Measurements from ENCODE around the gene GLIS2. TPM values are rescaled to one million over a fixed set of nuclear protein-coding genes. Genes with fewer than 3 reads are reported as not detected.

The GLIS2 gene
- total and polyA plus RNA-seq, 2 of the 4 experiments (the other 2 are of a cell fraction): 0.36 to 8.4 TPM

- no peak for TF ChIP-seq POLR2A (IDR thresholded peaks at IDR 0.05; ENCODE audit: low read depth, low read length)
- no peak for TF ChIP-seq SMC3 (IDR thresholded peaks at IDR 0.05; ENCODE audit: low read depth, low read length)
- no peak for TF ChIP-seq CEBPB (IDR thresholded peaks at IDR 0.05; ENCODE audit: low read depth, low read length)
- TF ChIP-seq BHLHE40 (IDR thresholded peaks at IDR 0.05; ENCODE audit: low read depth, low read length): no peak
- no peak for TF ChIP-seq MXI1 (IDR thresholded peaks at IDR 0.05; ENCODE audit: borderline replicate concordance, low read depth, low read length)
Observed at GRCh38 chr16:4370151-4370550, 54.3 kb downstream of the GLIS2 start (continued).

- dilution Hi-C loops (cut with HindIII; ENCODE audit: low sequenced_read_pairs, unreplicated experiment): no loop called here
- peaks cover 27% of the 10 kb centered on the region for H3K9me1 ChIP-seq (ENCODE audit: insufficient read depth, low read length)
- no TSS peak for BruUV-seq (replicated peaks)
- peak overlapping the region; percentile 90 for H2AK5ac ChIP-seq (ENCODE audit: low read depth, low read length)
- DNase-seq: peak; percentile 93
- peak overlapping the region; percentile 66 for H3K4me2 ChIP-seq (ENCODE audit: low read depth, low read length)
- H2AK9ac ChIP-seq (replicated peaks; ENCODE audit: low read depth, low read length, poor library complexity): peak overlapping the region; percentile 96
- H3K79me1 ChIP-seq (ENCODE audit: low read depth in 1 of 2, low read length in 2 of 2): peaks cover 4 to 57% of the 10 kb centered on the region in 2 experiments; a peak in 3 of 4 replicates
- H3K23ac ChIP-seq (ENCODE audit: low read depth, low read length): peak overlapping the region; percentile 76; the same call in 1 of the 2 replicates
- ChIA-PET POLR2A (ENCODE audit: unreplicated experiment) (interaction anchor here (1.1 kb wide), 1 partner anchor 61 kb away, joined by 3 read pairs; no protein-coding TSS in a partner anchor), CTCF (interaction anchor here (0.6 to 1.5 kb wide), 2 partner anchors 39 to 91 kb away, joined by 3 read pairs; no protein-coding TSS in a partner anchor)
- peak overlapping the region; percentile 57 for H4K5ac ChIP-seq (ENCODE audit: low read depth, low read length)
- H3K27me3 ChIP-seq (ENCODE audit: control insufficient read depth, insufficient read depth, low read length): no peaks in the 10 kb centered on the region
- H3K4ac ChIP-seq (ENCODE audit: low read depth, low read length): peak overlapping the region; percentile 95
- peak overlapping the region; percentile 24 for H3K9ac ChIP-seq (ENCODE audit: low read depth, low read length)
- peaks cover 1% of the 10 kb centered on the region; the same call in 1 of the 2 replicates for H3K36me3 ChIP-seq (ENCODE audit: control insufficient read depth, insufficient read depth, low read length)
- H3K4me3 ChIP-seq (ENCODE audit: insufficient read depth, low read depth, low read length): no peak overlapping the region
- H2BK120ac ChIP-seq (ENCODE audit: low read depth, low read length): peak overlapping the region; percentile 90
- no CpG with 5 or more reads among the region's 14 CpGs for WGBS, 2 experiments (ENCODE audit: extremely low coverage in 2 of 2, insufficient read length in 1 of 2)
- peaks cover 35% of the 10 kb centered on the region for H3K4me1 ChIP-seq (ENCODE audit: control insufficient read depth, insufficient read depth, low read length)
- in situ Hi-C loops (cut with MboI; ENCODE audit: low sequenced_read_pairs): no loop called here
- H3K18ac ChIP-seq (ENCODE audit: low read depth, low read length): peak overlapping the region; percentile 81
- H2BK15ac ChIP-seq (ENCODE audit: low read depth, low read length): peak overlapping the region; percentile 64; the same call in 2 of the 3 replicates
- H2BK20ac ChIP-seq (ENCODE audit: low read depth, low read length): peak overlapping the region; percentile 86
- H4K91ac ChIP-seq (ENCODE audit: insufficient read depth, low read depth, low read length): peak overlapping the region; percentile 95
- peak overlapping the region; percentile 88 for H3K27ac ChIP-seq (ENCODE audit: insufficient read depth, low read length)
- peak overlapping the region; percentile 60 for H2AFZ ChIP-seq (replicated peaks; ENCODE audit: low read length, poor library complexity)
- H4K20me1 ChIP-seq (ENCODE audit: insufficient read depth, low read length): peaks cover 48% of the 10 kb centered on the region
- intact Hi-C loops (cut with micrococcal nuclease): no loop called here
- peak overlapping the region; percentile 53; the same call in 1 of the 2 replicates for H3K56ac ChIP-seq (ENCODE audit: extremely low read depth, insufficient read depth, low read length)
- H2BK5ac ChIP-seq (ENCODE audit: low read depth, low read length, poor library complexity, severe bottlenecking): peak overlapping the region; percentile 91
- peak overlapping the region; percentile 3 to 87; a peak in 2 of 4 replicates for H4K8ac ChIP-seq (ENCODE audit: low read depth in 2 of 2, low read length in 2 of 2)
- peak; percentile 25 for ATAC-seq (ENCODE audit: low read depth)
- TF ChIP-seq RFX5 (IDR thresholded peaks at IDR 0.05; ENCODE audit: low read depth, low read length) (no peak), NFE2L2 (IDR thresholded peaks at IDR 0.05; ENCODE audit: low read depth, low read length) (peak; percentile 11; the same call in 1 of the 2 replicates), FOS (IDR thresholded peaks at IDR 0.05; ENCODE audit: low read depth, low read length) (peak; percentile 29; the same call in 1 of the 2 replicates), BHLHE40 (IDR thresholded peaks at IDR 0.05; ENCODE audit: low read depth, low read length) (peak; percentile 70; the same call in 1 of the 2 replicates), MAZ (IDR thresholded peaks at IDR 0.05; ENCODE audit: borderline replicate concordance, low read depth, low read length) (peak; percentile 93; the same call in 1 of the 2 replicates)
- H3K14ac ChIP-seq (replicated peaks; ENCODE audit: low read depth, low read length): peak overlapping the region; percentile 69
- H3K9me3 ChIP-seq (ENCODE audit: control insufficient read depth, insufficient read depth, low read length): no peaks in the 10 kb centered on the region
Observed at GRCh38 chr16:4370570-4371356, 54.9 kb downstream of the GLIS2 start.

Measured in IMR-90 (cell line).